ENCODE results near the gene PCDHB14. TPM values are rescaled to one million over a fixed set of nuclear protein-coding genes. Genes with fewer than 3 reads are reported as not detected.

Gene PCDHB14
- total RNA-seq, 1 experiment from 2014 or later: 0.80 TPM

GRCh38 chr5:141261238-141261546 lies 38.0 kb downstream of the PCDHB14 start:
- TF ChIP-seq POLR2AphosphoS5 (IDR thresholded peaks at IDR 0.05; ENCODE audit: low read depth, low read length) (no peak), CTCF (IDR thresholded peaks at IDR 0.05) (no peak), TCF7L2 (IDR thresholded peaks at IDR 0.05; ENCODE audit: low read depth, low read length) (no peak), REST (IDR thresholded peaks at IDR 0.05; ENCODE audit: insufficient read depth in 1 of 2, low read depth in 2 of 2, low read length in 1 of 2) (no peak), SIN3A (IDR thresholded peaks at IDR 0.05; ENCODE audit: borderline replicate concordance, insufficient read depth, low read depth, low read length) (no peak)
- no peak for ATAC-seq
- intact Hi-C loops (cut with micrococcal nuclease; ENCODE audit: unreplicated experiment): loop anchor here (10.0 kb wide), 1 partner anchor 54 kb away; no protein-coding TSS in a partner anchor
- peaks cover 80% of the 10 kb centered on the region for H3K9me3 ChIP-seq (ENCODE audit: control insufficient read depth, insufficient read depth, low read depth, low read length)
- BruUV-seq (replicated peaks): no TSS peak
- no peaks in the 10 kb centered on the region for H3K4me1 ChIP-seq (ENCODE audit: control insufficient read depth, insufficient read depth, low read length)
- H3K4me3 ChIP-seq (ENCODE audit: low read depth in 2 of 2, low read length in 2 of 2): no peak overlapping the region
- ChIA-PET POLR2A (no interaction called here), CTCF (no interaction called here)
- in situ Hi-C loops (cut with HindIII; ENCODE audit: low pct_unique_long_range_greater_than_20kb, low sequenced_read_pairs): no loop called here
- no peak for DNase-seq (ENCODE audit: low read depth, low spot score)
- H3K36me3 ChIP-seq (ENCODE audit: control insufficient read depth, insufficient read depth, low read length): no peaks in the 10 kb centered on the region
- no peaks in the 10 kb centered on the region for H3K27me3 ChIP-seq (ENCODE audit: control insufficient read depth, insufficient read depth, low read length)
- no peak overlapping the region for H3K27ac ChIP-seq (ENCODE audit: low read length)

GRCh38 chr5:141269195-141269594 lies 46.1 kb downstream of the PCDHB14 start:
- H3K36me3 ChIP-seq (ENCODE audit: control insufficient read depth, insufficient read depth, low read length): no peaks in the 10 kb centered on the region
- ATAC-seq (no peak), DNase-seq (ENCODE audit: low read depth, low spot score) (no peak)
- TF ChIP-seq CTCF (IDR thresholded peaks at IDR 0.05) (no peak), POLR2AphosphoS5 (IDR thresholded peaks at IDR 0.05; ENCODE audit: low read depth, low read length) (no peak), REST (IDR thresholded peaks at IDR 0.05; ENCODE audit: insufficient read depth in 1 of 2, low read depth in 2 of 2, low read length in 1 of 2) (no peak), SIN3A (IDR thresholded peaks at IDR 0.05; ENCODE audit: borderline replicate concordance, insufficient read depth, low read depth, low read length) (no peak), TCF7L2 (IDR thresholded peaks at IDR 0.05; ENCODE audit: low read depth, low read length) (no peak)
- intact Hi-C loops (cut with micrococcal nuclease; ENCODE audit: unreplicated experiment) (loop anchor here (10.0 kb wide), 1 partner anchor 46 kb away; no protein-coding TSS in a partner anchor), in situ Hi-C loops (cut with HindIII; ENCODE audit: low pct_unique_long_range_greater_than_20kb, low sequenced_read_pairs) (no loop called here)
- no peak overlapping the region for H3K27ac ChIP-seq (ENCODE audit: low read length)
- H3K27me3 ChIP-seq (ENCODE audit: control insufficient read depth, insufficient read depth, low read length): no peaks in the 10 kb centered on the region
- ChIA-PET POLR2A (no interaction called here), CTCF (no interaction called here)
- H3K4me1 ChIP-seq (ENCODE audit: control insufficient read depth, insufficient read depth, low read length): no peaks in the 10 kb centered on the region
- no peak overlapping the region for H3K4me3 ChIP-seq (ENCODE audit: low read depth in 2 of 2, low read length in 2 of 2)
- peaks cover 64% of the 10 kb centered on the region for H3K9me3 ChIP-seq (ENCODE audit: control insufficient read depth, insufficient read depth, low read depth, low read length)
- no TSS peak for BruUV-seq (replicated peaks)

All from Panc1 (cell line).